Heart left ventricle (tissue), 16 donors: ENCODE results near the gene PIAS4. TPM values are rescaled to one million over a fixed set of nuclear protein-coding genes. Genes with fewer than 3 reads are reported as not detected.

Experiments used
- ATAC-seq, 4 donors: fragments of 200-7000 bp; cut with Tn5 transposase; one replicate each; pipeline ENCODE4 v1.9.1; 2020 to 2022; ENCODE audit warnings: moderate library complexity in 4 of 4, mild to moderate bottlenecking in 3 of 4, moderate number of reproducible peaks in 1 of 4
- DNase-seq, 5 donors: peaks; one replicate each; pipeline ENCODE4 v3.0.0-alpha.2; 2020
- H3K27ac ChIP-seq, 12 donors: fragments of 200-600 bp; sonication (generic) in 4 of 12; one replicate each; pipeline versions ENCODE4 v1.5.0 to v1.8.0; 2016 to 2022; ENCODE audit warnings: mild to moderate bottlenecking in 2 of 12
- H3K27me3 ChIP-seq, 9 donors: fragments of 200-600 bp; sonication (generic) in 2 of 9; one replicate each; pipeline versions ENCODE4 v1.5.1 to v1.8.0; 2016 to 2022; ENCODE audit warnings: mild to moderate bottlenecking in 3 of 9
- H3K36me3 ChIP-seq, 9 donors: fragments of 200-600 bp; sonication (generic) in 2 of 9; one replicate each; pipeline versions ENCODE4 v1.5.0 to v1.8.0; 2018 to 2022; ENCODE audit warnings: mild to moderate bottlenecking in 2 of 9
- H3K4me1 ChIP-seq, 12 donors: fragments of 200-600 bp; sonication (generic) in 4 of 12; one replicate each; pipeline versions ENCODE4 v1.5.0 to v1.8.0; 2016 to 2022; ENCODE audit warnings: mild to moderate bottlenecking in 3 of 12
- H3K4me3 ChIP-seq, 12 donors: fragments of 200-600 bp; sonication (generic) in 4 of 12; one replicate each; pipeline versions ENCODE4 v1.5.0 to v1.8.0; 2017 to 2022; ENCODE audit warnings: mild to moderate bottlenecking in 9 of 12, moderate library complexity in 4 of 12
- H3K9me3 ChIP-seq, 12 donors: fragments of 200-600 bp; sonication (generic) in 4 of 12; one replicate each; pipeline versions ENCODE4 v1.5.0 to v1.8.0; 2016 to 2022; ENCODE audit warnings: mild to moderate bottlenecking in 1 of 12
- POLR2A ChIP-seq, 2 donors: fragments of 450-650 bp; IDR thresholded peaks; one replicate each; pipeline ENCODE4 v1.6.1; 2017; ENCODE audit warnings: antibody characterized with exemption in 2 of 2, mild to moderate bottlenecking in 2 of 2, moderate library complexity in 2 of 2
- WGBS, 4 donors: extraction: QIAGEN DNeasy Blood & Tissue Kit in 2 of 4; methylation state at CpG; one replicate each; pipeline versions ENCODE4 v1.1.5 to v1.1.7; 2013 to 2018; 5-methylcytosine and 5-hydroxymethylcytosine counted together
- intact Hi-C, 10 donors: fragments of 100-400 bp; cut with DNase I; formaldehyde crosslinking; loops; one replicate each; pipeline versions ENCODE4 v1.11.1 to v1.14.2; 2022
- microRNA counts, 2 donors: library from miRNA; unstranded; fragments of <30 nt; microRNA quantifications; one replicate each; lab custom pipeline; 2016
- microRNA-seq, 4 donors: library from miRNA; unstranded; fragments of <30 nt; microRNA quantifications; one replicate each; pipeline versions ENCODE4 to v1.2.0, GENCODE V29; 2017 to 2020
- polyA plus RNA-seq, 2 donors: library from polyadenylated mRNA; stranded (reverse); fragments of 200-250 nt; gene quantifications; one replicate each; pipeline ENCODE4 v1.2.3, GENCODE V29; 2013
- total RNA-seq, 9 donors: library from RNA; depleted of rRNA in 2 of 9; stranded (reverse); fragments of >200 nt in 2 of 9; fragmentation: NEBNext Ultra II Directional in 3 of 9; extraction: Animal tissue kit (Norgen Biotek cat#: 25700) in 3 of 9; gene quantifications; one replicate each; pipeline versions ENCODE4 v1.1.0 to v1.2.4, GENCODE V29; 2016 to 2023
- TF ChIP-seq, protein P1 (sequence below), 12 donors: fragments of 200-600 bp; sonication (generic) in 4 of 12; IDR thresholded peaks; one replicate each; pipeline versions ENCODE4 v1.5.0 to v1.8.0; 2018 to 2022; ENCODE audit warnings: antibody characterized with exemption in 12 of 12, mild to moderate bottlenecking in 5 of 12
- donor health status: ischemic (EF 13 %, LVEDD 7.1; RV severe dilation, severe dysfunction).
- donor health status: healthy with polysubstance abuse.
- donor health status: DM: no; HTN: yes; CAD: no.
- donor health status: DM: no; HTN: no; CAD: no.
- donor health status: ischemic (EF 25% LVEDD 6.9; RV normal size, moderate dysfunction).
- donor health status: ischemic (EF 25% LVEDD 5.7; RV mildly dilated, moderate dysfunction).
- donor health status: healthy.
- donor health status: DM: yes; HTN: yes; CAD: no.
- donor health status: ischemic (EF 35%, LVEDD 5.7; RV mildly dilated, moderate dysfunction).
- donor health status: nonischemic (EF 11% LVEDD 7.7; RV severe dilation, severe dysfunction).
- donor health status: DM: yes; HTN: yes; CAD: no.
- donor health status: PGD.
- donor health status: ischemic (EF 29% LVEDD 5.4; RV normal size, mild dysfunction).
- donor health status: nonischemic (EF 23%, LVEDD 6.1; RV moderate dilation, normal function).

PIAS4 gene
- total and polyA plus RNA-seq, 11 donors, result 12.3 to 19.1 (median 15.3) TPM

DNA sequence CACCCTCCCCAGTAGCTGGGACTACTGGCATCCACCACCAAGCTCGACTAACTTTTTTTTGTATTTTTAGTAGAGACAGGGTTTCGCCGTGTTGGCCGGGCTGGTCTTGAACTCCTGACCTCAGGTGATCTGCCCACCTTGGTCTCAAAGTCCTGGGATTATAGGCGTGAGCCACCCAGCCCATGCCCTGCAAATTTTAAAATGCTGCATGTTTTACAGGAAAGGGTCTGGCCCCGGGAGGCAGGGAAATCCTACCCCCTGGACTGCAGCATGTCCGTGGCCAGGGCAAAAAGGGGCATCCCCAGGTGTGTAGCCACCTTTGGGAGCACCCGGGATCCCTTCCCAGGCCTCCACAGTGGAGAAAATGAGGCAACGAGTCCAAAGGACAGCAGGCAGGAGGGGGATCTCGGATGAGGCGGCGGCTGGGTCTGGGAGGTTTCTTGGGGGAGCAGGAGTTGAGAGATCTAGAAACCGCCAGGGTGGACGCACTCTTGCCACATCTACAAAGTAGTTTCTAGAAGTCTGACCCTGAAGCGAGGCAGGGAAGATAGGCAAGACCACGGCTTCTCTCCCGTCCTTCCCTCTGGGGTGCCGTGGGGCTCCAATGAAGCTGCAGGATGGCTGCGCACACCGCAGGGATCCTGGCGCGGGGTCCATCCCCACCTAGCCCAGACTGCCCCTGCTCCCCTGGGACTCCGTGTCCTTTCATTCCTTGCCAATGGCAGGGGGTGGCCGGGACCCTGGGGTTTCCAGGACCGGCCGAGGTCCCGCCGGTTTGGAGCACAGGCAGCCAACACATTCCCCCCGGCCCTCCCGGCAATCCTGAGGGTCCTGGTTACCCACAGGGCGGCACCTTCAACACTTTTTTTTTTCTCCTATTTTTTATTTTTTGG, 80.5 kb downstream of the PIAS4 start:
- TF ChIP-seq POLR2A (IDR thresholded peaks at IDR 0.05), result no peak
- TF ChIP-seq, protein P1, sequence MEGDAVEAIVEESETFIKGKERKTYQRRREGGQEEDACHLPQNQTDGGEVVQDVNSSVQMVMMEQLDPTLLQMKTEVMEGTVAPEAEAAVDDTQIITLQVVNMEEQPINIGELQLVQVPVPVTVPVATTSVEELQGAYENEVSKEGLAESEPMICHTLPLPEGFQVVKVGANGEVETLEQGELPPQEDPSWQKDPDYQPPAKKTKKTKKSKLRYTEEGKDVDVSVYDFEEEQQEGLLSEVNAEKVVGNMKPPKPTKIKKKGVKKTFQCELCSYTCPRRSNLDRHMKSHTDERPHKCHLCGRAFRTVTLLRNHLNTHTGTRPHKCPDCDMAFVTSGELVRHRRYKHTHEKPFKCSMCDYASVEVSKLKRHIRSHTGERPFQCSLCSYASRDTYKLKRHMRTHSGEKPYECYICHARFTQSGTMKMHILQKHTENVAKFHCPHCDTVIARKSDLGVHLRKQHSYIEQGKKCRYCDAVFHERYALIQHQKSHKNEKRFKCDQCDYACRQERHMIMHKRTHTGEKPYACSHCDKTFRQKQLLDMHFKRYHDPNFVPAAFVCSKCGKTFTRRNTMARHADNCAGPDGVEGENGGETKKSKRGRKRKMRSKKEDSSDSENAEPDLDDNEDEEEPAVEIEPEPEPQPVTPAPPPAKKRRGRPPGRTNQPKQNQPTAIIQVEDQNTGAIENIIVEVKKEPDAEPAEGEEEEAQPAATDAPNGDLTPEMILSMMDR (IDR thresholded peaks at IDR 0.05), result no peak
- H3K9me3 ChIP-seq, result no peaks in the 10 kb centered on the region
- peaks cover 0 to 43% (median 33%) of the 10 kb centered on the region in 9 donors for H3K36me3 ChIP-seq
- peak overlapping the region in 1 of 12 donors; percentile 52 for H3K27ac ChIP-seq
- H3K27me3 ChIP-seq, result no peaks in the 10 kb centered on the region
- intact Hi-C loops, result no loop called here
- peaks cover 0 to 56% (median 4%) of the 10 kb centered on the region in 12 donors for H3K4me1 ChIP-seq
- H3K4me3 ChIP-seq, result no peak overlapping the region
- WGBS, 4 donors, result 84 to 87% (median 85%) methylated on average over 31 of the region's 31 CpGs
- ATAC-seq (no peak), DNase-seq (peak in 1 of 5 donors; percentile 16)

DNA sequence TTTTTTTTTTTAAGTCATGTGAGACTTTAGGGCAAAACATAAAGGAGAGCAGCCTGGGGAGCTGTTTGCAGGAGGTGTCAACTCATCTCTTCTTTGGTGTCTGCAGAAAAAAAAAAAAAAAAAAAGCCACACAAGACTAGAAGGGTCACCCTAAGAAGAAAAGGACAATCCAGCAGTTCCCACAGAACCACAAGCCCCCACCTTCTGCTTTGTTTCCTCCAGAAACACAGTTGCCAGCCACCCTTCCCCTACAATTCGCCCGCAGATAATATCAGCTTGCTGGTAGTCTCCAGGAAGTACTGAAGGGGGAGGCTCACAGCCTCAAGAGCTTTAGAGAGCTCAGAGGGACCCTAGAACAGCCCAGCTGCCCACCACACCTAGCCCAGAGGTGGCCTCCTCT, 81.4 kb downstream of the PIAS4 start:
- intact Hi-C loops, result no loop called here
- H3K27ac ChIP-seq, result peak overlapping the region in 6 of 12 donors; percentile 22 to 89 (median 46)
- peak overlapping the region in 8 of 12 donors; percentile 3 to 47 (median 22) for H3K4me3 ChIP-seq
- no peaks in the 10 kb centered on the region for H3K27me3 ChIP-seq
- peak in 1 of 5 donors; percentile 18 for DNase-seq
- peaks cover 0 to 47% (median 3%) of the 10 kb centered on the region in 12 donors for H3K4me1 ChIP-seq
- H3K36me3 ChIP-seq, result peaks cover 0 to 53% (median 43%) of the 10 kb centered on the region in 9 donors
- TF ChIP-seq, protein P1 (IDR thresholded peaks at IDR 0.05), result no peak
- no peak for TF ChIP-seq POLR2A (IDR thresholded peaks at IDR 0.05)
- H3K9me3 ChIP-seq, result no peaks in the 10 kb centered on the region
- 45 to 58% (median 53%) methylated on average over 2 of the region's 2 CpGs for WGBS, 4 donors
- ATAC-seq, result peak in 1 of 4 donors; percentile 17

MicroRNAs encoded within 50 kb of the gene (microRNA counts, 767-probe panel; counts per million panel counts)
- 0 to 309 counts per million in 2 donors for microRNA hsa-miR-637 (lab: Ali Mortazavi, UCI)

Small RNAs within 50 kb of the gene (microRNA-seq; reads per million reads assigned to microRNA genes)
- gene MIR637, result 0 to 0.77 (median 0) reads per million in 4 donors

Other genes with a start within 250 kb of the PIAS4 start
- gene APBA3, start 246.0 kb upstream of the PIAS4 start, total RNA-seq, result 10 to 100 TPM in 6 of 9 donors, 1 to 10 TPM in 3; 8.8 to 28.7 (median 13.8) TPM
- gene APBA3, start 246.0 kb upstream of the PIAS4 start, polyA plus RNA-seq, result 10 to 100 TPM; 11.6 to 22.1 TPM
- 10 to 100 TPM; 58.9 to 96.9 (median 69.1) TPM for gene MRPL54, start 245.1 kb upstream of the PIAS4 start, total RNA-seq
- gene MRPL54, start 245.1 kb upstream of the PIAS4 start, polyA plus RNA-seq, result 100 to 1,000 TPM in 1 of 2 donors, 10 to 100 TPM in 1; 76.8 to 153 TPM
- gene RAX2, start 235.5 kb upstream of the PIAS4 start, total RNA-seq, result not detected
- not detected for gene RAX2, start 235.5 kb upstream of the PIAS4 start, polyA plus RNA-seq
- gene MATK, start 221.4 kb upstream of the PIAS4 start, total RNA-seq, result 1 to 10 TPM in 4 of 9 donors, under 1 TPM in 5; 0.20 to 8.9 (median 0.70) TPM
- under 1 TPM; 0.57 to 1.00 TPM for gene MATK, start 221.4 kb upstream of the PIAS4 start, polyA plus RNA-seq
- gene ZFR2, start 138.7 kb upstream of the PIAS4 start, total RNA-seq, result under 1 TPM in 1 of 9 donors, not detected in 8; 0.16 TPM
- under 1 TPM in 1 of 2 donors, not detected in 1; 0.08 TPM for gene ZFR2, start 138.7 kb upstream of the PIAS4 start, polyA plus RNA-seq
- not detected for gene ATCAY, start 127.1 kb upstream of the PIAS4 start, total RNA-seq
- gene ATCAY, start 127.1 kb upstream of the PIAS4 start, polyA plus RNA-seq, result not detected
- gene NMRK2, start 74.7 kb upstream of the PIAS4 start, total RNA-seq, result 1,000 to 10,000 TPM in 3 of 9 donors, 100 to 1,000 TPM in 6; 347 to 2,001 (median 606) TPM
- gene NMRK2, start 74.7 kb upstream of the PIAS4 start, polyA plus RNA-seq, result 1,000 to 10,000 TPM in 1 of 2 donors, 100 to 1,000 TPM in 1; 649 to 1,244 TPM
- gene DAPK3, start 36.6 kb upstream of the PIAS4 start, total RNA-seq, result 100 to 1,000 TPM in 4 of 9 donors, 10 to 100 TPM in 5; 70.6 to 200 (median 97.4) TPM
- gene DAPK3, start 36.6 kb upstream of the PIAS4 start, polyA plus RNA-seq, result 100 to 1,000 TPM; 160 to 252 TPM
- 1,000 to 10,000 TPM; 1,373 to 2,686 (median 2,215) TPM for gene EEF2, start 22.3 kb upstream of the PIAS4 start, total RNA-seq
- gene EEF2, start 22.3 kb upstream of the PIAS4 start, polyA plus RNA-seq, result 1,000 to 10,000 TPM in 1 of 2 donors, 100 to 1,000 TPM in 1; 846 to 1,944 TPM
- 10 to 100 TPM; 22.8 to 65.0 (median 29.3) TPM for gene ZBTB7A, start 59.2 kb downstream of the PIAS4 start, total RNA-seq
- gene ZBTB7A, start 59.2 kb downstream of the PIAS4 start, polyA plus RNA-seq, result 10 to 100 TPM; 14.6 to 14.7 TPM
- 100 to 1,000 TPM in 7 of 9 donors, 10 to 100 TPM in 2; 95.3 to 154 (median 108) TPM for gene MAP2K2, start 116.4 kb downstream of the PIAS4 start, total RNA-seq
- 100 to 1,000 TPM; 131 to 204 TPM for gene MAP2K2, start 116.4 kb downstream of the PIAS4 start, polyA plus RNA-seq
- gene CREB3L3, start 145.9 kb downstream of the PIAS4 start, total RNA-seq, result not detected
- not detected for gene CREB3L3, start 145.9 kb downstream of the PIAS4 start, polyA plus RNA-seq
- gene SIRT6, start 174.8 kb downstream of the PIAS4 start, total RNA-seq, result 10 to 100 TPM; 10.2 to 16.7 (median 12.7) TPM
- gene SIRT6, start 174.8 kb downstream of the PIAS4 start, polyA plus RNA-seq, result 10 to 100 TPM; 15.6 to 29.0 TPM
- gene ANKRD24, start 175.0 kb downstream of the PIAS4 start, total RNA-seq, result 1 to 10 TPM in 2 of 9 donors, under 1 TPM in 4, not detected in 3; 0.23 to 1.4 (median 0.51) TPM
- under 1 TPM; 0.12 to 0.30 TPM for gene ANKRD24, start 175.0 kb downstream of the PIAS4 start, polyA plus RNA-seq
- gene EBI3, start 221.8 kb downstream of the PIAS4 start, total RNA-seq, result 1 to 10 TPM in 4 of 9 donors, under 1 TPM in 5; 0.27 to 5.6 (median 0.54) TPM
- 1 to 10 TPM in 1 of 2 donors, under 1 TPM in 1; 0.88 to 1.4 TPM for gene EBI3, start 221.8 kb downstream of the PIAS4 start, polyA plus RNA-seq
- gene YJU2, start 239.3 kb downstream of the PIAS4 start, total RNA-seq, result 10 to 100 TPM in 6 of 9 donors, 1 to 10 TPM in 3; 7.6 to 19.1 (median 10.4) TPM
- gene YJU2, start 239.3 kb downstream of the PIAS4 start, polyA plus RNA-seq, result 10 to 100 TPM; 23.1 to 26.7 TPM